HCT116 (cell line): ENCODE results near the gene MCC. TPM values are rescaled to one million over a fixed set of nuclear protein-coding genes. Genes with fewer than 3 reads are reported as not detected.

Experiments
- ATAC-seq: fragments of 200-7000 bp; cut with Tn5 transposase; 2 replicates; pipeline ENCODE4 v1.9.1; 2020; ENCODE audit warnings: mild to moderate bottlenecking, moderate library complexity
- BruUV-seq: library from RNA; stranded (reverse); fragments of 400-500 nt; replicated peaks from 2 replicates; lab custom pipeline; 2021; lab: Mats Ljungman, UMichigan
- CTCF ChIA-PET: fragments of 300-600 bp; sonication (Branson Sonifier 250); formaldehyde crosslinking; loops from one replicate; lab custom pipeline; 2021; ENCODE audit warnings: antibody characterized with exemption; lab: Charles Lee
- POLR2A ChIA-PET: fragments of 300-600, 350-600 bp; sonication (Branson Sonifier 250); formaldehyde crosslinking; loops from one replicate; lab custom pipeline; 2021; ENCODE audit warnings: antibody characterized with exemption; lab: Charles Lee
- RAD21 ChIA-PET, 2 experiments: fragments of 300-600 bp; sonication (Branson Sonifier 250); formaldehyde crosslinking; loops; one replicate each; lab custom pipeline; 2023; ENCODE audit warnings: low total read pairs in 2 of 2; ENCODE audit not compliant: uncharacterized antibody in 2 of 2, unreplicated experiment in 2 of 2, low non-redundant PET in 1 of 2; lab: Charles Lee
- DNase-seq: peaks from one replicate; pipeline ENCODE4 v3.0.0-alpha.2; 2010; ENCODE audit warnings: low read depth, low spot score
- H2AFZ ChIP-seq: fragments of 200-600 bp; shearing (Covaris generic), sonication (generic); 2 replicates; pipeline ENCODE4 v1.6.1; 2017; ENCODE audit warnings: low read depth, mixed run types, mixed read lengths, antibody characterized with exemption, low read length; ENCODE audit not compliant: poor library complexity, severe bottlenecking
- H3K27ac ChIP-seq: 2 replicates; pipeline ENCODE4 v1.5.1; 2012; ENCODE audit warnings: low read depth, low read length
- H3K27me3 ChIP-seq: fragments of 200-600 bp; sonication (generic); 2 replicates; pipeline ENCODE4 v1.6.1; 2016; ENCODE audit warnings: mixed run types, low read length, mixed read lengths; ENCODE audit not compliant: insufficient read depth
- H3K36me3 ChIP-seq, 2 experiments: fragments of 200-500 bp in 1 of 2; fragments of 200-600 bp in 1 of 2; sonication (Bioruptor generic) in 1 of 2; sonication (generic) in 1 of 2; 2 replicates each; pipeline versions ENCODE4 v1.5.1 to v1.6.1; 2014 to 2016; ENCODE audit warnings: low read length in 2 of 2, inconsistent platforms in 1 of 2, mixed read lengths in 1 of 2, mixed run types in 1 of 2; ENCODE audit not compliant: insufficient read depth in 2 of 2, control insufficient read depth in 1 of 2
- H3K4me1 ChIP-seq, 2 experiments: fragments of 200-600 bp in 1 of 2; sonication (generic) in 1 of 2; 2 replicates each; pipeline versions ENCODE4 v1.5.1 to v1.6.1; 2012 to 2017; ENCODE audit warnings: low read length in 2 of 2, inconsistent platforms in 1 of 2, mild to moderate bottlenecking in 1 of 2, mixed read lengths in 1 of 2, mixed run types in 1 of 2, moderate library complexity in 1 of 2; ENCODE audit not compliant: insufficient read depth in 2 of 2, control insufficient read depth in 1 of 2
- H3K4me2 ChIP-seq: fragments of 200-600 bp; sonication (generic); 2 replicates; pipeline ENCODE4 v1.6.1; 2017; ENCODE audit warnings: mixed run types, low read length, mixed read lengths
- H3K4me3 ChIP-seq, 2 experiments: fragments of 200-600 bp in 1 of 2; sonication (generic) in 1 of 2; replicated peaks in 1 of 2; 2 replicates each; pipeline ENCODE4 v1.5.1; 2011 to 2016; ENCODE audit warnings: low read length in 2 of 2, control low read depth in 1 of 2, low read depth in 1 of 2, mild to moderate bottlenecking in 1 of 2, mixed read lengths in 1 of 2, mixed run types in 1 of 2
- H3K79me2 ChIP-seq: fragments of 200-600 bp; sonication (generic); 2 replicates; pipeline ENCODE4 v1.6.1; 2017; ENCODE audit warnings: mild to moderate bottlenecking, mixed run types, low read length, moderate library complexity, mixed read lengths; ENCODE audit not compliant: insufficient read depth
- H3K9ac ChIP-seq: fragments of 200-600 bp; sonication (generic); 2 replicates; pipeline ENCODE4 v1.6.1; 2016; ENCODE audit warnings: low read length, mixed read lengths
- H3K9me2 ChIP-seq: fragments of 200-600 bp; sonication (generic), shearing (Covaris generic); 2 replicates; pipeline ENCODE4 v1.6.1; 2017; ENCODE audit warnings: mixed run types, mild to moderate bottlenecking, moderate library complexity; ENCODE audit not compliant: insufficient read depth
- H3K9me3 ChIP-seq, 2 experiments: fragments of 200-500 bp in 1 of 2; fragments of 200-600 bp in 1 of 2; sonication (Bioruptor generic) in 1 of 2; sonication (generic) in 1 of 2; 2 replicates each; pipeline ENCODE4 v1.6.1; 2014 to 2017; ENCODE audit warnings: low read length in 2 of 2, mixed read lengths in 2 of 2, inconsistent platforms in 1 of 2, low read depth in 1 of 2, mild to moderate bottlenecking in 1 of 2, mixed run types in 1 of 2, moderate library complexity in 1 of 2; ENCODE audit not compliant: control insufficient read depth in 1 of 2, insufficient read depth in 1 of 2
- H4K20me1 ChIP-seq: fragments of 200-600 bp; sonication (generic), shearing (Covaris generic); 2 replicates; pipeline ENCODE4 v1.6.1; 2017; ENCODE audit warnings: mixed run types, mild to moderate bottlenecking, moderate library complexity; ENCODE audit not compliant: insufficient read depth
- ATF3 ChIP-seq: IDR thresholded peaks from 2 replicates; pipeline ENCODE4 v1.6.1; 2012
- CEBPB ChIP-seq: IDR thresholded peaks from 2 replicates; pipeline ENCODE4 v1.6.1; 2012; ENCODE audit warnings: low read depth
- CTCF ChIP-seq, 3 experiments: fragments of 200-600 bp in 1 of 3; sonication (generic) in 1 of 3; IDR thresholded peaks in 2 of 3; conservative IDR thresholded peaks in 1 of 3; 2 replicates each; pipeline ENCODE4 v1.5.1; 2012 to 2017; ENCODE audit warnings: low read depth in 2 of 3, low read length in 2 of 3, antibody characterized with exemption in 1 of 3, borderline replicate concordance in 1 of 3, control low read depth in 1 of 3, mild to moderate bottlenecking in 1 of 3, mixed read lengths in 1 of 3, mixed run types in 1 of 3, moderate library complexity in 1 of 3; ENCODE audit not compliant: insufficient read depth in 1 of 3
- EGR1 ChIP-seq: IDR thresholded peaks from 2 replicates; pipeline ENCODE4 v1.6.1; 2012; ENCODE audit warnings: low read depth
- ELF1 ChIP-seq: IDR thresholded peaks from 2 replicates; pipeline ENCODE4 v1.6.1; 2012; ENCODE audit warnings: low read depth, borderline replicate concordance
- EZH2 ChIP-seq: fragments of 200-600 bp; sonication (generic); IDR thresholded peaks from 2 replicates; pipeline ENCODE4 v1.6.1; 2017; ENCODE audit warnings: antibody characterized with exemption, mixed run types
- FOSL1 ChIP-seq: IDR thresholded peaks from 2 replicates; pipeline ENCODE4 v1.6.1; 2012; ENCODE audit warnings: low read depth
- JUND ChIP-seq: IDR thresholded peaks from 2 replicates; pipeline ENCODE4 v1.6.1; 2012
- MAX ChIP-seq: IDR thresholded peaks from 2 replicates; pipeline ENCODE4 v1.6.1; 2012
- POLR2AphosphoS5 ChIP-seq: IDR thresholded peaks from 2 replicates; pipeline ENCODE4 v1.6.1; 2011; ENCODE audit warnings: mild to moderate bottlenecking, low read depth, low read length, moderate library complexity
- RAD21 ChIP-seq: IDR thresholded peaks from 2 replicates; pipeline ENCODE4 v1.6.1; 2012; ENCODE audit warnings: low read depth, mild to moderate bottlenecking
- REST ChIP-seq: IDR thresholded peaks from 2 replicates; pipeline ENCODE4 v1.6.1; 2012; ENCODE audit warnings: low read depth
- SIN3A ChIP-seq: IDR thresholded peaks from 2 replicates; pipeline ENCODE4 v1.6.1; 2012; ENCODE audit warnings: low read depth
- SRF ChIP-seq: IDR thresholded peaks from 2 replicates; pipeline ENCODE4 v1.6.1; 2012; ENCODE audit warnings: low read depth
- TCF7L2 ChIP-seq: IDR thresholded peaks from 2 replicates; pipeline ENCODE4 v1.7.0; 2011; ENCODE audit warnings: borderline replicate concordance, inconsistent platforms; ENCODE audit not compliant: insufficient read depth, insufficient read length; ENCODE audit errors: extremely low read depth
- YY1 ChIP-seq: IDR thresholded peaks from 2 replicates; pipeline ENCODE4 v1.6.1; 2011; ENCODE audit warnings: low read length, low read depth, moderate library complexity, mild to moderate bottlenecking; ENCODE audit not compliant: insufficient replicate concordance; ENCODE audit errors: extremely low read depth
- ZFX ChIP-seq: fragments of 450-650 bp; IDR thresholded peaks from 2 replicates; pipeline ENCODE4 v1.6.1; 2017
- ZNF274 ChIP-seq: fragments of 200-500 bp; sonication (Bioruptor generic); IDR thresholded peaks from 2 replicates; pipeline ENCODE4 v1.6.1; 2014; ENCODE audit warnings: mild to moderate bottlenecking, low read depth, low read length, inconsistent platforms
- intact Hi-C: fragments of 100-400 bp; cut with micrococcal nuclease; formaldehyde crosslinking; loops from 2 replicates; pipeline ENCODE4 v1.10.0; 2022
- total RNA-seq: library from RNA; stranded (reverse); gene quantifications from one replicate; pipeline ENCODE4 v1.2.1, GENCODE V29; 2021; ENCODE audit not compliant: unreplicated experiment

The MCC gene
- total RNA-seq, 1 experiment from 2014 or later = 20.1 TPM

- H2AFZ ChIP-seq = no peak overlapping the region
- H3K9me2 ChIP-seq = no peaks in the 10 kb centered on the region
- peaks cover 6 to 8% of the 10 kb centered on the region in 2 experiments; a peak in 3 of 4 replicates for H3K4me1 ChIP-seq
- H3K27ac ChIP-seq = no peak overlapping the region
- no peak overlapping the region for H3K9ac ChIP-seq
- intact Hi-C loops = no loop called here
- TF ChIP-seq SIN3A = no peak
- no peak for TF ChIP-seq CEBPB
- TF ChIP-seq ELF1 = no peak
- no peak for TF ChIP-seq EGR1
- no peak for TF ChIP-seq ATF3
- no peak for TF ChIP-seq EZH2
- no peak for TF ChIP-seq ZNF274
- TF ChIP-seq FOSL1 = no peak
- no peak for TF ChIP-seq CTCF (IDR thresholded peaks at IDR 0.05 in 2 of 3, conservative IDR thresholded peaks at IDR 0.05 in 1 of 3; ENCODE audit: borderline replicate concordance in 1 of 3, insufficient read depth in 1 of 3, low read depth in 2 of 3, low read length in 2 of 3)
- no peak for TF ChIP-seq RAD21
- TF ChIP-seq SRF = no peak
- no peak for TF ChIP-seq YY1
- TF ChIP-seq TCF7L2 = no peak
- no peak for TF ChIP-seq REST
- TF ChIP-seq JUND = no peak
- no peak for TF ChIP-seq POLR2AphosphoS5
- TF ChIP-seq ZFX = no peak
- TF ChIP-seq MAX = no peak
- ChIA-PET POLR2A (no interaction called here), CTCF (no interaction called here), RAD21 (no interaction called here)
- no peaks in the 10 kb centered on the region for H3K27me3 ChIP-seq
- no peaks in the 10 kb centered on the region for H3K9me3 ChIP-seq
- ATAC-seq = no peak
- no peaks in the 10 kb centered on the region for H4K20me1 ChIP-seq
- no peaks in the 10 kb centered on the region for H3K36me3 ChIP-seq
- BruUV-seq = no TSS peak
- H3K79me2 ChIP-seq = no peaks in the 10 kb centered on the region
- H3K4me2 ChIP-seq = no peak overlapping the region
- H3K4me3 ChIP-seq = no peak overlapping the region
- no peak for DNase-seq
These were observed 242.6 kb downstream of the MCC start for GRCh38 chr5:113245427-113246225.
